HG02981 (cell line): ENCODE measurements around the gene FGFR2.

Experiments used
- ATAC-seq: cut with Tn5 transposase; IDR thresholded peaks from one replicate; pipeline ENCODE4 v1.9.1; 2021; ENCODE audit warnings: mild to moderate bottlenecking, moderate library complexity; ENCODE audit not compliant: unreplicated experiment

FGFR2 gene

GRCh38 chr10:121592155-121592890, 5.9 kb downstream of the FGFR2 start:
- ATAC-seq, result no peak

- ATAC-seq, result no peak
Measured at GRCh38 chr10:121591186-121591585, 7.1 kb downstream of the FGFR2 start.

- no peak for ATAC-seq
Measured at GRCh38 chr10:121590772-121591171, 7.5 kb downstream of the FGFR2 start.

GRCh38 chr10:121589553-121589952, 8.7 kb downstream of the FGFR2 start:
- ATAC-seq, result no peak

GRCh38 chr10:121583857-121584256, 14.4 kb downstream of the FGFR2 start:
- no peak for ATAC-seq

GRCh38 chr10:121583258-121583657, 15.0 kb downstream of the FGFR2 start:
- no peak for ATAC-seq

GRCh38 chr10:121580276-121581116, 17.7 kb downstream of the FGFR2 start:
- ATAC-seq, result no peak

GRCh38 chr10:121579656-121580055, 18.6 kb downstream of the FGFR2 start:
- ATAC-seq, result no peak

- ATAC-seq, result no peak
Measured at GRCh38 chr10:121578965-121579364, 19.3 kb downstream of the FGFR2 start.

GRCh38 chr10:121578298-121578697, 19.9 kb downstream of the FGFR2 start:
- ATAC-seq, result no peak

- ATAC-seq, result no peak
Measured at GRCh38 chr10:121577568-121577967, 20.7 kb downstream of the FGFR2 start.

- ATAC-seq, result no peak
Measured at GRCh38 chr10:121576139-121576538, 22.1 kb downstream of the FGFR2 start.

- ATAC-seq, result no peak
Measured at GRCh38 chr10:121574519-121575166, 23.6 kb downstream of the FGFR2 start.

- ATAC-seq, result no peak
Measured at GRCh38 chr10:121573538-121573941, 24.7 kb downstream of the FGFR2 start.

GRCh38 chr10:121572859-121573537, 25.2 kb downstream of the FGFR2 start:
- ATAC-seq, result no peak

- ATAC-seq, result no peak
Measured at GRCh38 chr10:121570315-121570714, 27.9 kb downstream of the FGFR2 start.

- ATAC-seq, result no peak
Measured at GRCh38 chr10:121568275-121568674, 30.0 kb downstream of the FGFR2 start.

GRCh38 chr10:121567569-121567968, 30.7 kb downstream of the FGFR2 start:
- no peak for ATAC-seq

- ATAC-seq, result no peak
Measured at GRCh38 chr10:121566755-121567154, 31.5 kb downstream of the FGFR2 start.

- no peak for ATAC-seq
Measured at GRCh38 chr10:121559326-121560026, 38.8 kb downstream of the FGFR2 start.
